IPS DF 6.9 (cell line): ENCODE data around the gene SMG6.

Experiments
- DNase-seq: peaks from one replicate; pipeline ENCODE4 v3.0.0-alpha.2; 2013; ENCODE audit warnings: low read depth, low spot score
- H3K27ac ChIP-seq: one replicate; pipeline ENCODE4 v1.5.1; 2013; ENCODE audit warnings: low read length, control low read depth
- H3K27me3 ChIP-seq: 2 replicates; pipeline ENCODE4 v1.6.1; 2013; ENCODE audit warnings: mild to moderate bottlenecking, low read length; ENCODE audit not compliant: control insufficient read depth, insufficient read depth
- H3K36me3 ChIP-seq: 2 replicates; pipeline ENCODE4 v1.6.1; 2013; ENCODE audit warnings: low read length; ENCODE audit not compliant: control insufficient read depth, insufficient read depth
- H3K4me1 ChIP-seq: 2 replicates; pipeline ENCODE4 v1.6.1; 2013; ENCODE audit warnings: low read length; ENCODE audit not compliant: control insufficient read depth, insufficient read depth
- H3K4me3 ChIP-seq: 2 replicates; pipeline ENCODE4 v1.5.1; 2013; ENCODE audit warnings: mild to moderate bottlenecking, low read length
- H3K9me3 ChIP-seq: 2 replicates; pipeline ENCODE4 v1.6.1; 2013; ENCODE audit warnings: low read length, inconsistent platforms; ENCODE audit not compliant: control insufficient read depth, insufficient read depth
- whole genome bisulfite sequencing: extraction: QIAGEN DNeasy Blood & Tissue Kit; methylation state at CpG from one replicate; pipeline ENCODE4 v1.1.7; 2013; ENCODE audit warnings: mixed read lengths, missing lambda C conversion rate; ENCODE audit not compliant: insufficient read length, insufficient coverage; 5-methylcytosine and 5-hydroxymethylcytosine counted together

Gene SMG6

GRCh38 chr17:2068519-2069051, 235.0 kb downstream of the SMG6 start:
- Histone ChIP-seq H3K4me3 (no peak overlapping the region), H3K4me1 (peaks cover 1% of the 10 kb centered on the region), H3K27me3 (no peaks in the 10 kb centered on the region), H3K27ac (no peak overlapping the region), H3K36me3 (peaks cover 4% of the 10 kb centered on the region; the same call in 1 of the 2 replicates), H3K9me3 (no peaks in the 10 kb centered on the region)
- DNase-seq = no peak
- WGBS = no CpG with 5 or more reads among the region's 15 CpGs

- H3K4me1 ChIP-seq = peaks cover 1% of the 10 kb centered on the region
Measured at GRCh38 chr17:2068031-2068518, 235.5 kb downstream of the SMG6 start.

GRCh38 chr17:2067608-2068024, 236.0 kb downstream of the SMG6 start:
- WGBS = no CpG with 5 or more reads among the region's 5 CpGs
- H3K27ac ChIP-seq = no peak overlapping the region
- H3K4me1 ChIP-seq = peaks cover 3% of the 10 kb centered on the region

More at GRCh38 chr17:2068031-2068518, 235.5 kb downstream of the SMG6 start:
- H3K36me3 ChIP-seq = peaks cover 4% of the 10 kb centered on the region; the same call in 1 of the 2 replicates
- WGBS = no CpG with 5 or more reads among the region's 6 CpGs
- no peaks in the 10 kb centered on the region for H3K9me3 ChIP-seq
- no peak for DNase-seq
- H3K27me3 ChIP-seq = no peaks in the 10 kb centered on the region
- H3K27ac ChIP-seq = no peak overlapping the region
- no peak overlapping the region for H3K4me3 ChIP-seq

GRCh38 chr17:2067048-2067561, 236.5 kb downstream of the SMG6 start:
- H3K4me1 ChIP-seq = peaks cover 3% of the 10 kb centered on the region
- peaks cover 4% of the 10 kb centered on the region; the same call in 1 of the 2 replicates for H3K36me3 ChIP-seq

More at GRCh38 chr17:2067608-2068024, 236.0 kb downstream of the SMG6 start:
- Histone ChIP-seq H3K9me3 (no peaks in the 10 kb centered on the region), H3K4me3 (no peak overlapping the region), H3K27me3 (no peaks in the 10 kb centered on the region), H3K36me3 (peaks cover 4% of the 10 kb centered on the region; the same call in 1 of the 2 replicates)
- no peak for DNase-seq

GRCh38 chr17:2065949-2066400, 237.6 kb downstream of the SMG6 start:
- H3K36me3 ChIP-seq = peaks cover 4% of the 10 kb centered on the region; the same call in 1 of the 2 replicates
- WGBS = no CpG with 5 or more reads among the region's 10 CpGs
- no peaks in the 10 kb centered on the region for H3K9me3 ChIP-seq
- H3K4me1 ChIP-seq = peaks cover 3% of the 10 kb centered on the region
- no peak overlapping the region for H3K4me3 ChIP-seq
- no peak overlapping the region for H3K27ac ChIP-seq
- no peak for DNase-seq
- no peaks in the 10 kb centered on the region for H3K27me3 ChIP-seq

More at GRCh38 chr17:2067048-2067561, 236.5 kb downstream of the SMG6 start:
- H3K27me3 ChIP-seq = no peaks in the 10 kb centered on the region
- H3K4me3 ChIP-seq = no peak overlapping the region
- no peak overlapping the region for H3K27ac ChIP-seq
- DNase-seq = no peak
- H3K9me3 ChIP-seq = no peaks in the 10 kb centered on the region
- WGBS = no CpG with 5 or more reads among the region's 14 CpGs

GRCh38 chr17:2064980-2065785, 238.4 kb downstream of the SMG6 start:
- Histone ChIP-seq H3K27ac (no peak overlapping the region), H3K36me3 (0 out of 2 replicates have a peak, but pooled peaks cover 4% of the 10 kb centered on the region), H3K4me1 (peaks cover 1% of the 10 kb centered on the region; the same call in 1 of the 2 replicates), H3K27me3 (no peaks in the 10 kb centered on the region), H3K4me3 (no peak overlapping the region), H3K9me3 (no peaks in the 10 kb centered on the region)
- no CpG with 5 or more reads among the region's 24 CpGs for WGBS
- DNase-seq = no peak

GRCh38 chr17:2064520-2064971, 239.0 kb downstream of the SMG6 start:
- Histone ChIP-seq H3K4me3 (no peak overlapping the region), H3K27me3 (no peaks in the 10 kb centered on the region; the same call in 1 of the 2 replicates), H3K9me3 (no peaks in the 10 kb centered on the region), H3K4me1 (peaks cover 1% of the 10 kb centered on the region; the same call in 1 of the 2 replicates), H3K27ac (no peak overlapping the region), H3K36me3 (0 out of 2 replicates have a peak, but pooled peaks cover 4% of the 10 kb centered on the region)
- no CpG with 5 or more reads among the region's 6 CpGs for WGBS
- DNase-seq = no peak

- no CpG with 5 or more reads among the region's 5 CpGs for WGBS
- Histone ChIP-seq H3K4me1 (peaks cover 1% of the 10 kb centered on the region; the same call in 1 of the 2 replicates), H3K27me3 (no peaks in the 10 kb centered on the region; the same call in 1 of the 2 replicates), H3K4me3 (no peak overlapping the region), H3K9me3 (no peaks in the 10 kb centered on the region), H3K36me3 (0 out of 2 replicates have a peak, but pooled peaks cover 4% of the 10 kb centered on the region), H3K27ac (no peak overlapping the region)
- DNase-seq = no peak
Measured at GRCh38 chr17:2064147-2064489, 239.5 kb downstream of the SMG6 start.

GRCh38 chr17:2063261-2064146, 240.1 kb downstream of the SMG6 start:
- Histone ChIP-seq H3K4me3 (no peak overlapping the region), H3K36me3 (0 out of 2 replicates have a peak, but pooled peaks cover under 1% of the 10 kb centered on the region), H3K27me3 (no peaks in the 10 kb centered on the region; the same call in 1 of the 2 replicates), H3K27ac (no peak overlapping the region), H3K9me3 (no peaks in the 10 kb centered on the region), H3K4me1 (peaks cover 1% of the 10 kb centered on the region; the same call in 1 of the 2 replicates)
- no CpG with 5 or more reads among the region's 16 CpGs for WGBS
- no peak for DNase-seq
